Activated effector memory CD4-positive, alpha-beta T cell treated with Interleukin-2 at 50 U/mL for 16 hours (primary cell): Measurements from ENCODE around the gene IL23R.
"Not testable (repeated sequence)": the region's sequence is repeated elsewhere in the genome, so short reads cannot be mapped to it uniquely, and the experiment has no call there.

Source experiments
- DNase-seq: peaks from one replicate; pipeline ENCODE4 v3.0.0-alpha.2; 2020

The IL23R gene

GRCh38 chr1:67194209-67194863 is 28.1 kb downstream of the IL23R start:
- DNase-seq, result no peak

GRCh38 chr1:67200755-67201154 is 34.5 kb downstream of the IL23R start:
- DNase-seq, result no peak

DNA sequence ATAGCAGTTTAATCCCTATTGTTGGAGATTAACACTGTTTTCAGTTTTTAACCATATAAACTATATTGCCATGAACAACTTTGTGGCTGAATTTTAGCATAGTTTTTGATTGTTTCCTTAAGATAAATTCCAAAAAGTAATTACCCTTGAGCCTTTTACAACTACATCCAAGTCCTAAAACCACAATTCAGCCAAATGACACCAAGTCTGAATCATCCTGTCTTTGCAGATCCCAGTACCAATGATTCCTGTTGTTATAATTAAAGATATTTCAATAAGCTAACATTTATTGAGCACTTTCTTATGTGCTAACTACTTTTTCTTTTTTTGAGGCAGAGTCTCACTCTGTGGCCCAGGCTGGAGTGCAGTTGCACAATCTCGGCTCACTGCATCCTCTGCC is 35.6 kb downstream of the IL23R start:
- DNase-seq, result no peak

DNA sequence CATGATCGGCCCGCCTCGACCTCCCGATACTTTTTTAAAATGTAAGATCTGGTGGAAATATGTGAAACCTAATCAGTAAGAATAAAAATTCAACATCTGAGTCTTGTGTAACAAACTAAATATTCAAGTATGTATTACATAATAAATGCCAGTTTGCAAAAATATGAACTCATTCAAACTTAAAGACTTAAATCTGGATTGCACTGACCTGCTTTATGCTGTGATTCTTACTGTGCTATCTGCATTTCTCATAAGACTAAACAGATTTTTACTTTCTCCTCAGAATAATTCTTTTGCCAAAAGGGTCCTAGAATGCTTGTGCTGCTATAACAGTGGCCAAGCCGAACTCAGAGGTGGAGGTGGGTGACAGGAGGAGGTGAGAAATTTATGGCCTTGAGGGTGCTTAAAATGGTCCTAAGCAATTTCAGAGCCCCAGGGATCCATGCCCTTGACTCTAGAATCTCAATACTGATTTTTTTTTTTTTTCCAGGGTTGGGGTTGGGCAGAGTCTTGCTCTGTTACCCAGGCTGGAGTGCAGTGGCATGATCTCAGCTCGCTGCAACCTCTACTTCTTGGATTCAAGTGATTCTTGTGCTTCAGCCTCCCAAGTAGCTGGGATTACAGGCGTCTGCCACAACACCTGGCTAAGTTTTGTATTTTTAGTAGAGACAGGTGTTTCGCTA is 38.2 kb downstream of the IL23R start:
- no peak for DNase-seq

- not testable (repeated sequence) for DNase-seq
Measured at GRCh38 chr1:67207398-67207797, 41.1 kb downstream of the IL23R start.

DNA sequence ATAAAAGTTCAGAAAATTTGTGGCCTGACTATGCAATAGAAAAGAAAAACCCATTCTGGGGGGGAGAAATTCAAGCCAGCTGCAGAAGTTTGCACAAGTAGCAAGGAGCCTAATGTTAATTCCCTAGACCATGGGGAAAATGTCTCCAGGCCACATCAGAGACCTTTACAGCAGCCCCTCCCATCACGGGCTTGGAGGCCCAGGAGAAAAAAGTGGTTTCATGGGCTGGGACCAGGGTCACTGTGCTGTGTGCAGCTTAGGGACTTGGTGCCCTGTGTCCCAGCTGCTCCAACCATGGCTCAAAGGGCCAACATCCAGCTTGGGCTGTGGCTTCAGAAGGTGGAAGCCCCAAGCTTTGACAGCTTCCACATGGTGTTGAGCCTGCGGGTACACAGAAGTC is 42.0 kb downstream of the IL23R start:
- DNase-seq, result no peak

GRCh38 chr1:67209521-67209920 is 43.3 kb downstream of the IL23R start:
- DNase-seq, result no peak

DNA sequence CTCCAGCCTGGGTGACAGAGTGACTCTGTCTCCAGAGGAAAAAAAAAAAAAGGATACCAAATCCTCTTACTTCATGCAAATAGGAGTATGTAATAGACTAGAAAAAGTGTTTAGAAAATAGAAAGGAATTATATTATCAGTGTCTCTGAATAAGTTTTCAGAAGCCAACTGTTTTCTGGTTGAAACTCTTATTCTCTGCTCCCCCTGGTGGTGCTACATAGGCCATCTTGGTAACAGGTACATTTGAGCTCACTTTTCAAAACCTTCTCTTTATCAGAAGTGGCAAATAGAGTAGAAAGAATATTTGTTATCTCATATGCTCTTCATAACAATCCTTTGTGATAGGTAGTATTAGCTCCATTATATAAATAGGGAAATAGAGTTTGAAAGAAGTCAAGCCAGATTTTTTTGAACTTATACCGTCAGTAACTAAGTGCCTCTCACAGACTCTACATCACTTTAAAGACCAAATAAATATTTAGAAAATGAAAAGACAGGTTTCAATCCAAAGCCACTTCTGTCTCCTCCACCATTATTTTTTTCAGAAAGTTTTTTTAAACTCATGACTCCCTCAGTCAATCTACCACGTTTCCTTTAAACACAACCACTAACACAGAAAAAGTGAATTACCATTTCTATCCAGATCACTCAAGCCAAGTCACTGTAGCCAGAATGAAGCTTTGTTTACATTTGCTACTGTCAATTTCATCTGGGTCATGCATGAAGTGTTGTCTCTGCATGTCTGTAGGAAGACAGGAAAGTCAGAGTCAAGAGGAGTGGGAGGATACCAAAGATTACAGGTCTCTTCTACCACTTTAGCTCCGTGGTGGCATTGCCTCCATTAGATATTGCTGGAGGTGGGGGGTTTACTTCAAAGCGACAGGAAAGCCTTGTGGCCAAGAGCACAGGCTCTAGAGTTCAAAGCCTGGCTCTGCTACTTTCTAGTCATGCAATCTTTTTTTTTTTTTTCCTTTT is 45.6 kb downstream of the IL23R start:
- DNase-seq, result peak; percentile 9

GRCh38 chr1:67213164-67213563 is 46.9 kb downstream of the IL23R start:
- no peak for DNase-seq

DNA sequence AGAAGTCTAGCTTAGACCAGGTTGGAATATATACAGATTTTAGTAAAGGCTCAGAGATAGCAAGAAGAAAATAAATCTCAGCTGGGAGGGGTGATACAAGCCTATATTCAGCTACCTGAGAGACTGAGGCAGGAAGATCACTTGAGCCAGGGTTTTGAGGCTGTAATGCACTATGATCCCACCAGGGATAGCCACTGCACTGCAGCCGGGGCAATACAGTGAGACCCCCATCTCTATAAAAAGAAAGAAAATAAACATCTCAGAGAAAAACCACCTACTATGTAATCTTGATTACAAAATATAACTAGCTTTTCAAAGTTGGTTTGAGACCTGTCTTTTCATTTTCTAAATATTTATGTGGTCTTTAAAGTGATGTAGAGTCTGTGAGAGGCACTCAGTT is 47.7 kb downstream of the IL23R start:
- no peak for DNase-seq

DNA sequence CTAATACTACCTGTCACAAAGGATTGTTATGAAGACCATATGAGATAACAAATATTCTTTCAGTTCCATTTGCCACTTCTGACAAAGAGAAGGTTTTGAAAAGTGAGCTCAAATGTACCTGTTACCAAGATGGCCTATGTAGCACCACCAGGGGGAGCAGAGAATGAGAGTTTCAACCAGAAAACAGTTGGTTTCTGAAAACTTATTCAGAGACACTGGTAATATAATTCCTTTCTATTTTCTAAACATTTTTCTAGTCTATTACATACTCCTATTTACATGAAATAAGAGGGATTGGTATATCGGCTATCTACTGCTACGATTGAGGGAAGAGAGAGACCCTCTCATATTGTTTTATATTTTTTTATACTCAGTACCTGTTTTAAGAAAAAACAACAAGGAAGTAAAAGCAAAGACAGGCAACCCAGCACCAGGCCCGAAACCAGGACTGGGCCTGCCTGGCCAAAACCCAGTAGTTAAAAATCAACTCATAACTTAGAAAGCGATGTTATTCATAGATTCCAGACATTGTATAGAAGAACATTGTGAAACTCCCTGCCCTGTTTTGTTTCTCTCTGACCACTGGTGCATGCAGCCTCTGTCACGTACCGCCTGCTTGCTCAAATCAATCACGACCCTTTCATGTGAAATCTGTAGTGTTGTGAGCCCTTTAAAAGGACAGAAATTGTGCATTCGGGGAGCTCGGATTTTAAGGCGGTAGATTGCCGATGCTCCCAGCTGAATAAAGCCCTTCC is 48.3 kb downstream of the IL23R start:
- no peak for DNase-seq

DNA sequence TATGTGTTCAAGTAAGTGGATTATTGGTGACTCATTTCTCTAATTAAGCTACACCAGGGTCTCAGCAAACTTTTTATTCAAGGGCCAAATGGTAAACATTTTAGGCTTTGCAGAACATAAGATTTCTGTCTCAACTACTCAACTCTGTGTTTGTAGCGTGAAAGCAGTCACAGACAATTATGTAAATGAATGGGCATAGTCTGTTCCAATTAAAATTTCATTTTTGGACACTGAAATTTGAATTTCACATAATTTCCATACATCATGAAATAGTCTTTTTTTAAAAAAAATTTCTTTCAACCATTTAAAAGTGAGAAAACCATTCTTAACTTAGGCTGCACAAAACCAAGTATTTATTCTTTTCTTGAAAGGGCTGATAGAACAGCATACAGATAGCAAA is 50.1 kb downstream of the IL23R start:
- no peak for DNase-seq

DNA sequence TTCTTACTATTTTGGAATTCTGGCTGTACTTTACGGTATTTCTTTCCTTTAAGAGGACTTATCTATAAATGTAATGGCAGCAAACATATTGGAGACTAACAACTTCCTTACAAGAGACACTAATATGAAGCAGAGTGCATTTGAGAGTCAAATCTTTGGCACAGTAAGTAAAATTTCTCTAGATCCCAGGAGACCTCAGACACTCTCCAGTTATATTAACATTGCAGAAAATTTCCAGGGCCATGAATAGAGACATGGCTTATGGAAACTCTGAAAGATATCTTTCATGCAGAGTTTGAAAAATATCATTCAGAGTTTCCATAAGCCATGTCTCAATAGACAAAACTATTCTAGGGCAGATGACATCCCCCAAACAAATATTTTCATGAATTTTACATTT is 51.2 kb downstream of the IL23R start:
- no peak for DNase-seq

DNA sequence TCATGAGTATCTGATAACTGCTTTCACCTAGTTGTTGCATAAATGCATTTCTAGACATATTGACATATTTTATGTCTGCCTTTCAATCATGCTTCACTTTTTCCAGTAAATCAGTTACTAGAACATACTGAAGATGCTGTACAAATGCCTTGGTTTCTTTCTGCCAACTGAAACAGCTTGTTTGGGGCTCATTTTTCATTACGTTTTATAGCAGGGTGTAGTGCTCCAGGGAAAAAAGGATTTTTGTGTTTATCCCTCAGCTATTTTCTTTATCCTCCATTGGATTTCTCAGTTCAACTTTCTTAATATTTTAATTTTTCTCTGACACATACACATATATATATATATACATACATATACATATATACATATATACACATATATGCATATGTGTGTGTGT is 51.7 kb downstream of the IL23R start:
- no peak for DNase-seq

DNA sequence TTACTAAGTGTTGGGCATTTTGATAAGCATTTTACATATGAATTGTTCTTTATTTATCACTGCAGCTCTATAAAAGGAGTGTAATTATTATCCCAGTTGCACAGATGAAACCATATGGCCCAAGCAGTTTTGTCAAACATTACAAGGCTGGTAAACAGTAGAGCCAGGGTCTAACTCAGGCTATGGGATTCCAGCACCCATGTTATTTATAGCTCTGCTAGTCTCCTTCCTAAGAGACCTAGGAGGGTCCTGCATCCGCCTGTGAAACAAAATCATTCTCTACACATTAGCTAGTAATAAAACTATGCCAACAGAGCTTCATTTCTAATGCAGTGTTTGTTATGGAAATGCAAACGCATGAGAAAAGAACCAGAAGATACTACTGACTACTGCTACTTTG is 58.6 kb downstream of the IL23R start:
- DNase-seq, result no peak

- no peak for DNase-seq
Measured at GRCh38 chr1:67226688-67227087, 60.4 kb downstream of the IL23R start.

- no peak for DNase-seq
Measured at GRCh38 chr1:67227196-67227595, 60.9 kb downstream of the IL23R start.

- no peak for DNase-seq
Measured at GRCh38 chr1:67228791-67229190, 62.5 kb downstream of the IL23R start.

- DNase-seq, result no peak
Measured at GRCh38 chr1:67230539-67230938, 64.3 kb downstream of the IL23R start.

DNA sequence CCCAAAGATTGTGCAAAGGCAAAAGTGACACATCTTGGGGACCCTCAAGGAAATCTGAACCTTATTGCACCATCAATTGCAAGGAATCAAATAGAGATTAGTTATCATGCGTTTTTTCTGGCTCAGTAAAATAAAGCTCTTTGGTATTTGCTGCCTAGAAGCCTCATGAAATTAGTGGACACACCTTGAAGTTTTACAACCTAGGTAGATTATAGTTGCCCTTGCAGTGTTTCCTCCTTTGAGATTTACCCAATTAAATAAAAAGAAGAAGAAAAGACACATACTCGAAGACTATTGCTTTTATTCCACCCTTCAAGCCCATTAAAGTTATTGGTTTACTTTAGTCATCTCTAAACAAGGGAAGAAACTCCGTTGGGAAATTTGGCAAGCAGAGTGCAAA is 70.0 kb downstream of the IL23R start:
- no peak for DNase-seq

DNA sequence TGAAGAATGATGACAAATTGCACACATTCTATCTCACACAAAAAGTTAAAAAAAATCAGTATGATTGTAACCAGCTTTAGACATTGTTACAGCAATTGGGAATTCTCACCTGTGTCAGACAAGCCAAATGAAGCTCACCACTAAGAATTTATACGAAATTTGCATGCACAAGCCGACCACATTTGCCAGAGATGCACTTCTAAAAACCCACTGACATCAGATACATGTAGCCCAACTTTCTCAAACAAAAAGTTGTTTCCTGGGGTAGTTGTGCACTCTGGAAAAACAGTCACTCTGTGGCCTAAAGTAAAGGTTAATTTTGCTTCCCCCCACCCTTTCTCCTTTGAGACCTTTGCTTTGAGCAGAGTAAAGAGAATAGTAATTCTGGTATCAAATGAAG is 73.5 kb downstream of the IL23R start:
- no peak for DNase-seq

DNA sequence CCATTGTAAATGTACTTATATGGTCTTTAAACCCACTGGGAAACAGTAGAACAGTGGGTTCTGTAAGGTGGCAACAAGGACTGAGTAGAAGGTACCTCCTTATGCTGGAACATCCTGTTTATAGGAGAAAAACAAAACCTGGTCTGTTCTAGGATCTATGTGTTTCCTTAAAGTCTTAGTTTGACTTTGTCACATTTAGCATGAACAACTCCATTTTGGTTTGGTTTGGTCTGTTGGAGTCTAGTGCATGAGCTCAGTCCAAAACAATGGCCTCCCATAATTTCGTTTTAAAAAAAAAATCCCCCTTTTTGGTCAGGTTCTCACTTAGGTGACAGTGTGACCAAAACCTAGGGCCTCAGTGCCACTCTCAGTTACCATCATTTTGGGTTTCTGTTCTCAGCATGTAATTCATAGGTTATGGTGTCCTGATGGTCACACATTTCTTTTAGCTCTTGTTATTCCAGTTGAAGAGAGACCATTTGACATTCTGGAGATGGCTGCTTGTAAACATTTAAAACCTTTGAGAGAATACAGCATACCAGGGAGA is 75.0 kb downstream of the IL23R start:
- DNase-seq, result no peak

DNA sequence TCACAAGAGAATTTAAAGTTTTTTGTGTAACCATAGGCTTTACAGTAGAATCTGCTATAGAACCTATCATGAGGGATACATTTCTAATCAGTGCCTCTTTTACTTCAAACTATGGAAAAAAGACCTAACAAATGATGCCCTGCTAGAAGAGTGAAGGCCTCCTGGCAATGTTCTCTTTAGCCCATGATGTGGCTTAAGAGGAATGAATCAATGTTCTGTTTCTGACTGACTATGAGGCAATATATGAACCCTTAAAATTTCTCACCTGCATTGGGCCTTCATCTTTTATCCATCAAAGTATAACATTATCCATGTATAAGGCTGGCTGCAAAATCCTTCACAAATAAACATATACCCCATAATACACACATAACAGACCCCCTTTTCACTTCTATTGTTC is 75.8 kb downstream of the IL23R start:
- DNase-seq, result no peak
